Activated naive CD4-positive, alpha-beta T cell treated with anti-CD3 and anti-CD28 coated beads, Interleukin-2, amount 50 U/mL, for 24 hours (primary cell): ENCODE results near the gene RCSD1.

Experiments used
- H3K27ac Mint-ChIP-seq: one replicate; pipeline ENCODE4 v1.8.0; 2021; ENCODE audit warnings: mild to moderate bottlenecking, mixed read lengths
- H3K27me3 Mint-ChIP-seq: one replicate; pipeline ENCODE4 v1.8.0; 2021; ENCODE audit warnings: mixed read lengths
- H3K36me3 Mint-ChIP-seq: one replicate; pipeline ENCODE4 v1.8.0; 2021; ENCODE audit warnings: mixed read lengths
- H3K4me1 Mint-ChIP-seq: one replicate; pipeline ENCODE4 v1.8.0; 2021; ENCODE audit warnings: mixed read lengths
- H3K4me3 Mint-ChIP-seq: one replicate; pipeline ENCODE4 v1.8.0; 2021; ENCODE audit warnings: mild to moderate bottlenecking, mixed read lengths
- H3K9me3 Mint-ChIP-seq: one replicate; pipeline ENCODE4 v1.8.0; 2021; ENCODE audit warnings: mixed read lengths

Gene RCSD1

GRCh38 chr1:167679714-167680113, 49.7 kb downstream of the RCSD1 start:
- no peak overlapping the region for H3K4me3 Mint-ChIP-seq
- H3K27ac Mint-ChIP-seq, result no peak overlapping the region
- no peaks in the 10 kb centered on the region for H3K9me3 Mint-ChIP-seq
- H3K36me3 Mint-ChIP-seq, result peaks cover 2% of the 10 kb centered on the region
- no peaks in the 10 kb centered on the region for H3K27me3 Mint-ChIP-seq
- peaks cover 28% of the 10 kb centered on the region for H3K4me1 Mint-ChIP-seq

- peaks cover 16% of the 10 kb centered on the region for H3K4me1 Mint-ChIP-seq
- no peaks in the 10 kb centered on the region for H3K27me3 Mint-ChIP-seq
- no peaks in the 10 kb centered on the region for H3K9me3 Mint-ChIP-seq
- peaks cover 4% of the 10 kb centered on the region for H3K36me3 Mint-ChIP-seq
- H3K4me3 Mint-ChIP-seq, result no peak overlapping the region
- H3K27ac Mint-ChIP-seq, result peak overlapping the region; percentile 79
Measured at GRCh38 chr1:167681024-167681423, 51.0 kb downstream of the RCSD1 start.

- no peak overlapping the region for H3K4me3 Mint-ChIP-seq
- H3K9me3 Mint-ChIP-seq, result no peaks in the 10 kb centered on the region
- peaks cover 15% of the 10 kb centered on the region for H3K4me1 Mint-ChIP-seq
- no peaks in the 10 kb centered on the region for H3K27me3 Mint-ChIP-seq
- peaks cover 4% of the 10 kb centered on the region for H3K36me3 Mint-ChIP-seq
- H3K27ac Mint-ChIP-seq, result peak overlapping the region; percentile 79
Measured at GRCh38 chr1:167681451-167682098, 51.5 kb downstream of the RCSD1 start.

GRCh38 chr1:167683226-167683625, 53.2 kb downstream of the RCSD1 start:
- peak overlapping the region; percentile 60 for H3K27ac Mint-ChIP-seq
- H3K9me3 Mint-ChIP-seq, result no peaks in the 10 kb centered on the region
- no peak overlapping the region for H3K4me3 Mint-ChIP-seq
- no peaks in the 10 kb centered on the region for H3K27me3 Mint-ChIP-seq
- peaks cover 4% of the 10 kb centered on the region for H3K36me3 Mint-ChIP-seq
- peaks cover 25% of the 10 kb centered on the region for H3K4me1 Mint-ChIP-seq

GRCh38 chr1:167683641-167684502, 53.8 kb downstream of the RCSD1 start:
- no peaks in the 10 kb centered on the region for H3K27me3 Mint-ChIP-seq
- peaks cover 25% of the 10 kb centered on the region for H3K4me1 Mint-ChIP-seq
- no peaks in the 10 kb centered on the region for H3K9me3 Mint-ChIP-seq
- H3K27ac Mint-ChIP-seq, result peak overlapping the region; percentile 96
- no peak overlapping the region for H3K4me3 Mint-ChIP-seq
- peaks cover 4% of the 10 kb centered on the region for H3K36me3 Mint-ChIP-seq

- Mint-ChIP-seq H3K27me3 (no peaks in the 10 kb centered on the region), H3K4me1 (peaks cover 25% of the 10 kb centered on the region), H3K27ac (peak overlapping the region; percentile 35), H3K36me3 (peaks cover 12% of the 10 kb centered on the region), H3K4me3 (no peak overlapping the region), H3K9me3 (no peaks in the 10 kb centered on the region)
Measured at GRCh38 chr1:167685844-167686243, 55.8 kb downstream of the RCSD1 start.

GRCh38 chr1:167687919-167688519, 58.0 kb downstream of the RCSD1 start:
- Mint-ChIP-seq H3K27ac (peak overlapping the region; percentile 30), H3K4me3 (no peak overlapping the region), H3K9me3 (no peaks in the 10 kb centered on the region)

GRCh38 chr1:167689567-167689920, 59.5 kb downstream of the RCSD1 start:
- Mint-ChIP-seq H3K9me3 (no peaks in the 10 kb centered on the region), H3K36me3 (peaks cover 16% of the 10 kb centered on the region), H3K27ac (peak overlapping the region; percentile 46), H3K27me3 (no peaks in the 10 kb centered on the region), H3K4me1 (peaks cover 16% of the 10 kb centered on the region), H3K4me3 (no peak overlapping the region)

More at GRCh38 chr1:167687919-167688519, 58.0 kb downstream of the RCSD1 start:
- no peaks in the 10 kb centered on the region for H3K27me3 Mint-ChIP-seq
- peaks cover 18% of the 10 kb centered on the region for H3K36me3 Mint-ChIP-seq
- H3K4me1 Mint-ChIP-seq, result peaks cover 16% of the 10 kb centered on the region

- no peaks in the 10 kb centered on the region for H3K9me3 Mint-ChIP-seq
- peak overlapping the region; percentile 17 for H3K27ac Mint-ChIP-seq
- H3K4me3 Mint-ChIP-seq, result no peak overlapping the region
- peaks cover 18% of the 10 kb centered on the region for H3K36me3 Mint-ChIP-seq
- peaks cover 16% of the 10 kb centered on the region for H3K4me1 Mint-ChIP-seq
- H3K27me3 Mint-ChIP-seq, result no peaks in the 10 kb centered on the region
Measured at GRCh38 chr1:167690053-167690452, 60.0 kb downstream of the RCSD1 start.

- H3K27ac Mint-ChIP-seq, result peak overlapping the region; percentile 86
- no peaks in the 10 kb centered on the region for H3K27me3 Mint-ChIP-seq
- H3K4me1 Mint-ChIP-seq, result no peaks in the 10 kb centered on the region
- H3K9me3 Mint-ChIP-seq, result no peaks in the 10 kb centered on the region
- H3K36me3 Mint-ChIP-seq, result peaks cover 20% of the 10 kb centered on the region
- no peak overlapping the region for H3K4me3 Mint-ChIP-seq
Measured at GRCh38 chr1:167693425-167694045, 63.5 kb downstream of the RCSD1 start.

GRCh38 chr1:167694691-167695090, 64.7 kb downstream of the RCSD1 start:
- H3K4me3 Mint-ChIP-seq, result no peak overlapping the region
- no peaks in the 10 kb centered on the region for H3K27me3 Mint-ChIP-seq
- H3K9me3 Mint-ChIP-seq, result no peaks in the 10 kb centered on the region
- peak overlapping the region; percentile 31 for H3K27ac Mint-ChIP-seq
- H3K36me3 Mint-ChIP-seq, result peaks cover 26% of the 10 kb centered on the region
- peaks cover 6% of the 10 kb centered on the region for H3K4me1 Mint-ChIP-seq

GRCh38 chr1:167695147-167695546, 65.1 kb downstream of the RCSD1 start:
- Mint-ChIP-seq H3K9me3 (no peaks in the 10 kb centered on the region), H3K27ac (peak overlapping the region; percentile 31), H3K27me3 (no peaks in the 10 kb centered on the region), H3K36me3 (peaks cover 26% of the 10 kb centered on the region), H3K4me3 (no peak overlapping the region), H3K4me1 (peaks cover 9% of the 10 kb centered on the region)

GRCh38 chr1:167695756-167696561, 65.9 kb downstream of the RCSD1 start:
- peaks cover 9% of the 10 kb centered on the region for H3K4me1 Mint-ChIP-seq
- no peak overlapping the region for H3K4me3 Mint-ChIP-seq
- peaks cover 24% of the 10 kb centered on the region for H3K36me3 Mint-ChIP-seq
- no peaks in the 10 kb centered on the region for H3K9me3 Mint-ChIP-seq
- no peak overlapping the region for H3K27ac Mint-ChIP-seq
- no peaks in the 10 kb centered on the region for H3K27me3 Mint-ChIP-seq

GRCh38 chr1:167697667-167698141, 67.7 kb downstream of the RCSD1 start:
- Mint-ChIP-seq H3K9me3 (no peaks in the 10 kb centered on the region), H3K27ac (peak overlapping the region; percentile 65), H3K36me3 (peaks cover 18% of the 10 kb centered on the region), H3K4me1 (peaks cover 9% of the 10 kb centered on the region), H3K4me3 (no peak overlapping the region), H3K27me3 (no peaks in the 10 kb centered on the region)

GRCh38 chr1:167698313-167698712, 68.3 kb downstream of the RCSD1 start:
- Mint-ChIP-seq H3K27ac (peak overlapping the region; percentile 65), H3K4me1 (peaks cover 9% of the 10 kb centered on the region), H3K4me3 (no peak overlapping the region), H3K9me3 (no peaks in the 10 kb centered on the region), H3K27me3 (no peaks in the 10 kb centered on the region), H3K36me3 (peaks cover 20% of the 10 kb centered on the region)
